HG03064 (cell line): ENCODE data around the gene PRKCB.

Experiments used
- ATAC-seq: cut with Tn5 transposase; IDR thresholded peaks from one replicate; pipeline ENCODE4 v1.9.1; 2021; ENCODE audit warnings: low read depth; ENCODE audit not compliant: unreplicated experiment

PRKCB gene

DNA sequence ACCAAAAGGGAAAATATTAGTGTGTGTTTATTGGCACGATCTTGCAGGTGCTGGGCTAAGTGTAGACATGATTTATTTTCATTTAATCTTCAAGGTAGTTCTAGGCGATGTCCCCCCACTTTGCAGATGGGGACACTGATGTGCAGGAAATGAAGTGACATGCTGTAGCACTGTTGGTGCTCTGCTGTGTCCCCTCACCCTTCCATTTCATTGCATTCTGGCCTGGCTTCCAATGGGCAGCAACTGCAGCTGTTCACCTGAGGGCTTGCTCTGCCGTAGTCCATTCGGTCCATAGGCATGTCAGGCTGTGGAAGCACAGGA, 123.9 kb downstream of the PRKCB start:
- ATAC-seq = no peak

DNA sequence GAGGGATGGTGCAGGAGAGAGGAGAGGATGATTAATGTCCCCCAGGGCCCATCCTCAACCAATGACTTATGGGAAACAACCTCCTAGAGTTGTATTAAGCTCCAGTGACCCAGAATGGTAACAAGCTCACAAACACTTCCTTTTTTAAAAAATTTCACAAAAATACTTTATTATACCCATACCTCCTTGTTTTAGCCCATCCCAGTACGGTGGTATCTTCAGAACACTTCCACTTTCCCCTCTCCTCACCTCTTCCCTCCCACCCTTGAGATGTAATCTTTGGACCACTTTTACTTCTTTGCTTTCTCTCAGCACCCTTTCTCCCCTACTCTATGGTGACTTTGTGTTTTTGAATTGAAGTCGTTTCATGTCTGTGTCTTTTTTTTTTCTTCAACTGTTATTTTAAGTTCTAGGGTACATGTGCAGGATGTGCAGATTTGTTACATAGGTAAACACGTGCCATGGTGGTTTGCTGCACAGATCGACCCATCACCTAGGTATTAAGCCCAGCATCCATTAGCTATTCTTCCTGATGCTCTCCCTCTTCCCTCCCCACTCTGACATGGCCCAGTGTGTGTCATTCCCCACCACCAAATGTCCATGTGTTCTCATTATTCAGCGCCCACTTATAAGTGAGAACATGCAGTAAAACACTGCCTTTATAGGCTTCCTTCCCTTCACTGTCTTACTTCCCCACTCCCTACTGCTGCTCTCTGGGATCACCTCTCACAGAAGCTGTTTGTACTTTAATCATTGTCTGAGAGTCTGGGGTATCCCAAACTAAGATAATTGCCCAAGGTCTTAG, 124.5 kb downstream of the PRKCB start:
- no peak for ATAC-seq

DNA sequence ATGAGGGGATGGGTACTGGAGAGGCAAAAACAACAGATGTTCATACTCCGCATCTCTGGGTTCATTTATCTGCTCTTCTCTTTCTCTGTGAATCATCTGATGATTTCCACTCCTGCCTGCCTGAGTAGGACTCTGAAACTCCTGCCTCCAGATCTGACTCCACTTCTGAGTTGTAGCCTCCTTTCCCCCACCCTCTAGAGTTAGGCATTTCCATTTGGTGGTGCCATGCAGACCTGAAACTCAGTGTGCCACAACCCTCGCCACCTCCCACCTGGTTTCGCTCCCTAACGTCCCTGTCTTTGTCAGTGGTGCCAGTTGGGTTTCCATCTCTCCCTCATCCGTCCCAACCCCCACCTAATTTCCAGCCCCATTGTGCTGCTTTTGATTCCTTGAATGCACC, 126.2 kb downstream of the PRKCB start:
- no peak for ATAC-seq

DNA sequence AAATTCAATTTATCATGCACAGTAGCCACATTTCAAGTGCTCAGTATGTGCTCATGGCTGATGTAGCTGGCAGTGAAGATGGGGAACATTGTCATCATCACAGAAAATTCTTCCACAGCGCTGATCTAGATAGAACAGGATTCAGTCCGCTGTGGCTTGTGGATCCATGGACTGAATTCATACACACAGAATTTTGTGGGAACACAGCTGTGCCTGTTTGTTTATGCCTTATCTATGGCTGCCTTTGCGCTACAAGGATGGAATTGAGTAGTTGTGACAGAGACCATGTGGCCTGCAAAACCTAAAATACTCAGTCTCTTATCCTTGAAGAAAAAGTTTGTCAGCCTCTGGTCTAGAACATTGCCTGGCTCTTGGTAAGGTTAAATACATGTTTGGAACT, 128.4 kb downstream of the PRKCB start:
- no peak for ATAC-seq

DNA sequence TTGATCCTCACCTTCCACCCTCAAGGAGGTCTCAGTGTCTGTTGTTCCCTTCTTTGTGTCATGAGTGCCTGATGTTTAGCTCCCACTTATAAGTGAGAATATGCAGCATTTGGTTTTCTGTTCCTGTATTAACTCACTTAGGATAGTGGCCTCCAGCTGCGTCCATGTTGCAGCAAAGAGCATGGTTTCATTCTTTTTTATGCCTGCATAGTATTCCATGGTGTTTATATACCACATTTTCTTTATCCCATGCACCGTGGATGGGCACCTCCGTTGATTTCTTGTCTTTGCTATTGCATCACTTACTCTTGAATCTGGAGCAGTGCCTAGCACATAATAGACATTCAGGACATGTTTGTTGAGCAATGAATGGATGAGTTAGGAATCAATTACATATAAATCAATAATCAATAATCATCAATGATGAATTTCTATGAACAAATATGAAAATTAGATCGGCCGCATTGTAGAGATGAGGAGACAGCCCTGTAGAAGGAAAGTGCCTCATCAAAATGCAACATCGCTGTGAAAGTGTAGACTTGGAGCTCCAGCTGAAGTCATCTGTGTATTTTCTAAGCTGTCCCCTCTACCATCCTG, 129.5 kb downstream of the PRKCB start:
- no peak for ATAC-seq

DNA sequence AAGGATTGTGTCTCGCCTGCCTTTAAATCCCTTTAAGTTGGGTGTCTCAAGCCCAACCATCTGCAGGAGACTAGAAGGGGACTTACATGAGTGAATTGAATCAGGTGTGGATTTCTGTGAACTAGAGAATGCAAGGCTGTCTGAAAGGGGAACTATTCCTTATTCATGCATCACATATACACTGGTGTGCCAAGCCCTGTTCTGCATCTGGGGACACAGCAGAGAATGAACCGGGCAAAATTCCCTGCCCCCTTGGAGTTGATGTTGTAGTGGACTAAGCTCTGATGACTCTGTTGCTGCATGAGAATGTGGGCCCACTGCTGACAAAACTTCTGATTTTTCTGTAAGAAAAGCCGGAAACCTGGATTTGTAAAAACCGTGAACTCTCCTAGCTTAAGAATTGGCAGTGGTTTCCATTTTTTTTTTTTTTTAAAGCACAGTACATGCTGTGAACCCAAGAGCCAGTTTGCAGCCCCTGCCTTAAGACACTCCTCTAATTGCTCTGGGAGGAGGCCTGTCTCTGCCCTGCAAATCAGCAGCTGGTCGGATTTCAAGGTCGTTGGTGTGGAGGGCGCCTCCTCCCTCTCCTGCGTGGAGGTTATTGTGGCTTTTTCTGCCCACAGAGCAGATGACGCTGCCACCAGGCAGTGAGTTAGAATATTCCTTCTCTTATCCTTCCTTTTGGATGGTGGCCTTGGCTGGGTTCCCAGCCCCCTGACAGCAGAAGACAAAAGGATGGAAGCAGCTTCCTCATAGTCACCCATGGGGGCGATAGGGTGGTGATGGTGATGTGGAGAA, 131.0 kb downstream of the PRKCB start:
- ATAC-seq = no peak

DNA sequence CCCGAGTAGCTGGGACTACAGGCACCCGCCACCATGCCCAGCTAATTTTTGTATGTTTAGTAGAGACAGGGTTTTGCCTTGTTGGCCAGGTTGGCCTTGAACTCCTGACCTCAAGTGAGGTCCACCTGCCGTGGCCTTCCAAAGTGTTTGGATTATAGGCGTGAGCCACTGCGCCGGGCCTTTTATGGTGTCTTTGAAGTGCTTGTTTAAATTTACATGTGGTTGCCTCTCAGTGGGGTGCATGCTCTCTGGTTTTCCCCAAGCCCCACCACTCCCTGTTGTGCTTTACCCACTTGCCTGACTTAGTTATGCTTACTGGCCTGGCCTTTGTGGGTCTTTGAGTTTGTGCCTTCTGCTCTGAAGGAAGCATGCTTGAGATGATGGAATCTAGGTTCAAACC, 132.0 kb downstream of the PRKCB start:
- ATAC-seq = no peak

DNA sequence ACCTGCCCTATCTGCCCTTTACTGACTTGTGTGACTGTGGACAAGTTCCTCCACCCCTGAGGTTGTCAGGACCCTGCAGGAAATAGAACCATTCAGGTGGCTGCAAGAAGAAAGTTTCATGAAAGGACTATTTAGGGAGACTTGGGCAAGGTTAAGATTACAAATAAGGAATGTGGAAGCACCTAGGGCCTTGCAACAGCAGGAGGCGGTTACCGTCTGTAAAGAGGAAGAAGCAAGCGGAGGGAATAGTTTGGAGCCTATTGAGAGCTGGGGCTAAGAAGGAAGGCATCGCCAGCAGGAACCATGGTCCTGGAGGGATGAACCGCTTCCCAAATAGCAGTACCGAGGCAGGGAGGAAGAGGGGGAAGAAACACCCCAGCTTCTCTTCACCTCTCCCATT, 132.4 kb downstream of the PRKCB start:
- no peak for ATAC-seq

DNA sequence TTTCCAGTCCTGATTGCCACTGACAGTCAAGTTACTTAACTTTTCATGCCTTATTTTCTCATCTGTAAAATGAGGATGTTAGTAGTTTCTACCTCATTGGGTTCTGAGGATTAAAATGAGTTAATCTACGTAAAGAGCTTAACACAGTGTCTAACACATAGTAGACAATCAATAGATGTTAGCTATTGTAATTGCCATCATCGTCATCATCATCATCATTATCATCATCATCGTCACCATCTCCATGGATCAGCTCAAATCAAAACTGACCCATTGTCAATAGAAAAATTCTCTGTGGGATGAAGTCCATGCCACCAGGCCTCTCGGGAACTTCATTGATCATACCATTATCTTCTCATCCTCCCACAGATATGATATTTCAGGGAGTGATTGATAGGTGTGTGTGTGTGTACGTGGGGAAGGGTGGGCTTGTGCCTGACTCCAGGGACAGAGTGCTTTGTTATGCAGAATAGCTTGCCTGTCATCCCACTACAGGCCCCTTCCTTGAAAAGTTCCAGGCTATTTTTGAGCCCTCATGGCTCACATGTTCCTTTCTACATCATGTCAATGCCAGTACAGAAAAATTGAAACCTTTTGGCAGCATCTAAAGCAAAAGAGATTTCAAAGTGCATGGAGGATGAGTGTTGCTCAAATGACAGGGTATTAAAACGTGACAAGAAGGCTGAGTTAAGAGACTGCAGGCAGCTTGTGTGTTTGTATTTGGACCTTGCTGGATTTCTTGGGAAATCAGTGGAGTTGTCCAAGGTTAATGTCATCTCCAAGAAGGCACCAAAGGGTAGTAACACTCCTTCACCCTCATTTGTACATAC, 133.9 kb downstream of the PRKCB start:
- ATAC-seq = no peak

DNA sequence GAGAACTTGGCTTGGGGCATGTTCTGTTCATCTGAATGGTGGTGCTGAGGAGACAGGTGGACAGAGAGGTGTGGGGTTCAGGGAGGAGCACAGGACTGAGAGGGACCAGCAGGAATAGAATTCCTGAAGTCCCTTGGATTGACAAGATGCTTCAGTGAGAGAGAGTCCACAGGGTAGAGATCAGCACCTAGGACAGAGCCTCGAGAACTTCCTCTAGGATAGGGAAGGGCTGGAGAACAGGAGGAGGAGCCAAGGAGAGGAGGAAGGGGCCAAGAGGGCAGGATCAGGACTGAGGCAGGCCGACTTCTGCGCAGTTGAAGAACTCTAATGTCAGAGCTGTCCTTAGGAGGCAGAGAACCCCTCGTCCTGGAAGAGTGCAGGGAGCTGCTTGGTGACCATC, 138.4 kb downstream of the PRKCB start:
- no peak for ATAC-seq

DNA sequence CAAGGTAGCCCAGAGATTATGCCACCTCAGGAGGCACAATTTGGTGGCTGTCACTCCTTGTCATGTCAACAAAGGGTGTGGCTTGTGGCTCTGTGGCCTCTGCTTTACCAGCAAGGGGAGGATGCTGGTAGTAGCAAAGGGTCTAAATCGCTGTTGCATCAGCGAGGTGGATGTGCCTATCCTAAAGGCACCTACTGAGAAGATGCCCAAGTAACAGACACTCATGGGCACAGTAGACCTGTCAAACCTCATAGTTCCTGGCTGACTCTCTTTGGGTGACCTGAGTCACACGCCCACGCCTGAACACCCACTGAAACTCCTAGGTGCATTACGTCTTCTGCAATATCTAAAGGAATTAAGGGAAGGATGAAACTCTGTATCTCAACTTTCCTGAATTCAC, 139.5 kb downstream of the PRKCB start:
- no peak for ATAC-seq

DNA sequence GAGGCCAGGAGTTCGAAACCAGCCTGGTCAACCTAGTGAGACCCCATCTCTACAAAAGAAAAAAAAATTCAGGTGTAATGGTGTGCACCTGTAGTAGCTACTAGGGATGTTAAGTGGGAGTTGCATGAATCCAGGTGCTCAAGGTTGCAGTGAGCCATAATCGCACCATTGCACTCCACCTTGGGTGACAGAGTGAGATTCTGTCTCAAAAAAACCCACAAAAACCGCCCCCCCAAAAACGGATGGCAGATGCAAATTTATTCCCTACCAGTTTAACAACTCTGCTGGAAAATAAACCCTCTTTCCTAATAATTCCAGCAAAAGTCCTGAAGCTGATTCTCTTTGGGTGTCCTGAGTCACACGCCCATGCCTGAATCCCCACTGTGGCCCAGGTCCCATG, 140.3 kb downstream of the PRKCB start:
- ATAC-seq = no peak

DNA sequence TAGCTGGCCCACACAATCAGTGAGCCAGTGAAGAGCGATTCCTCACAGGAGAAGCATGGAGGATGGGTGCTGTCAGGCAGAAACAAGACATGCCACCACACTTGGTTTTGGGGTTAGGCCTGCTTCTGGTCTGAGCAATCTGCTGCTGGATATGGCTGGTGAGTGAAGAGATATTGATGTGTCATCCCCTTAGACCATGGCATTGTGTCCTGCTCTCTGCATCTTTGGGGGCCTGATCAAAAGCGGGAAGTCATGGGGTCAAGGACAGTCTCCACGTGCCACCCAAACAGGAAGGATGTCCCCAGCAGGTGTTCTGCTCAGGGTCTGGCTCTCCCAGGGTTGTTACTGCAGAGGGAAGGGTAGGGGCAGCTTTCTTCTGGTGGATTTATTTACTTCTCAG, 140.7 kb downstream of the PRKCB start:
- no peak for ATAC-seq

DNA sequence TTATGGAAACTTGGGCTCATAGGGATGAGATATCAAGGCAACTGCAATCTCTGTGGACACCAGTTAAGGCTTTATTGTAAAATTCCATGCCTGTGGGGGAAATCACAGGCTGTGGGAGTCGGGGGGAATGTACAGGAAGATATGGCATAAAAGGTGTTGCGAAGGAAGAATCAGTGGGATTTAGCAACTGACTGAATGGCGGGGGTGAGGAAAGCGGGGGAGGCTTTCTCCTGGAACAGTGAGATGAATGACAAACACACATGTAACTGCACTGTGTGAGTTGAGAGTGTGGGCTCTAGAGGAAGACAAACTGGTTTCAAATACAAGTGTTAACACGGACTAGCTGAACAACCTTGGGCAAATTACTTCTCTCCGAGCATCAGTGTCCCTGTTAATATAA, 143.7 kb downstream of the PRKCB start:
- ATAC-seq = no peak

DNA sequence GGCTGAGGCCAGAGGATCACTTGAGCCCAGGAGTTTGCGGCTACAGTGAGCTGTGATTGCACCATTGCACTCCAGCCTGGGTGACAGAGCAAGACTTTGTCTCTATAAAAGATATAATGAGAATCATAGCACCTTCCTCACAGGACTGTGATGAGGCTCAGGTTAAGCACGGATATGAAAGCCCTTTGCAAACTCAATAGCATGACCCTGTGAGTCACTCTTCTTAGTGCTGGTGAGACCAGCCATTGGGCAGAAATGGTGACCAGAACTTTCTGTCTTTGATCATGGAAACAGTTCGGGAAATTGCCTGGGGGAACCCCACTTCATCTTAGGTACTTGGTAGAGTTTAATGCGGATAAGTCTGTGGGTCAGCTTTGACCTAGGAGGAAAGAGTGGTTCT, 144.2 kb downstream of the PRKCB start:
- no peak for ATAC-seq

DNA sequence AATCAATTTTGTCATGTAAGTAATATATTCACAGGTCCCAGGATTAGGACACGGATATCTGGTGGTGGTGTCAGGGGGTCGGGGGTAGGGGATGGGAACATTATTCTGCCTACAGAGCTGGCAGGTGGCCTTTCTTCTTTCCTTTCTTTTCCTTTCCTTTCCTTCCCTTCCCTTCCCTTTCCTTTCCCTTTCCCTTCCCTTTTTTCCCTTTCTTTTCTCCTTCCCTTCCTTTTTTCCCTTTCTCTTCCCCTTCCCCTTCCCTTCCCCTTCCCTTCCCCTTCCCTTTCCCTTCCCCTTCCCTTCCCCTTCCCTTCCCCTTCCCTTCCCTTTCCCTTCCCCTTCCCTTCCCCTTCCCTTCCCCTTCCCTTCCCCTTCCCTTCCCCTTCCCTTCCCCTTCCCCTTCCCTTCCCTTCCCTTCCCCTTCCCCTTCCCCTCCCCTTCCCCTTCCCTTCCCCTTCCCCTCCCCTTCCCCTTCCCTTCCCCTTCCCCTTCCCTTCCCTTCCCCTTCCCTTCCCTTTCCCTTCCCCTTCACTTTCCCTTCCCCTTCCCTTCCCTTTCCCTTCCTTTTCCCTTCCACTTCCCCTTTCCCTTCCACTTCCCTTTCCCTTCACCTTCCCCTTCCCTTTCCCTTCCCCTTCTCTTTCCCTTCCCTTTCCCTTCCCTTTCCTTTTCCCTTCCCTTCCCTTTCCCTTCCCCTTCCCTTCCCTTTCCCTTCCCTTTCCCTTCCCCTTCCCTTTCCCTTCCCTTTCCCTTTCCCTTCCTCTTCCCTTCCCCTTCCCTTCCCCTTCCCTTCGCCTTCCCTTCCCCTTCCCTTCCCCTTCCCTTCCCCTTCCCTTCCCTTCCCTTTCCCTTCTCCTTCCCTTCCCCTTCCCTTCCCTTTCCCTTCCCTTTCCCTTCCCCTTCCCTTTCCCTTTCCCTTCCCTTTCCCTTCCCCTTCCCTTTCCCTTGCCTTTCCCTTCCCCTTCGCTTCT, 145.9 kb downstream of the PRKCB start:
- ATAC-seq = no peak

DNA sequence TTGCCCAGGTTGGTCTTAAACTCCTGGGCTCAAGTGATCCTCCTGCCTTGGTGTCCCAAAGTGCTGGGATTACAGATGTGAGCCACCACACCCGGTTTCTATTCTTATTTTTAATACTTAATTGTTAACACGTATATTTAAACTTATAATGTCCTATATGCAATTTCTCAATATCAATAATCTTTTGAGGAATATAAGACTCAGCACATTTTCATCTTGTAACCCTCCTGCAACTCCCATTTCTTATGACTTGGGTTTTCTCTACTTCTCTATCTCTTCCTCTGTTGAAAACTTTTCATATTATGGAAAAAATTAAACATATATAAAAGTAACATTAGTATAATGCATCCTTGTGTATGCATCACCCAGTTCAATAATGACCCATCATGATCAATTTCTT, 150.7 kb downstream of the PRKCB start:
- no peak for ATAC-seq

DNA sequence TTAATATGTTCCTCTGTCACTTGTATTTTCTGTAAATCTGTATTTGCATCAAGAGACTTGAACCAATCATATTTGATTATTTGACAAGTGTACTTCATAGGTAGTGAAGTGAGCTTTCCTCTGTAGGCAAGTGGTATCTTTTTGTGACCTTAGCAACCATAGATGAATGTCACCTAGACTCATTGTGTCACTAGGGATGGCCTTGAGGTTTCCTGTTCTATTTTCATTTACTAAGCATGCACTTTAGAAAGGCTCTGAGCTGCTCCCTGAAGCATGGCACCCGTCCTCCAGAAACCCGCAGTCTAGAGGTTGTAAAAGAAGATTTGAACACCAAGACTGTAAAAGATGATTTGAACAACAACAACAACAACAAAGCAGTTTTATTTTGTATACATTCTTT, 151.7 kb downstream of the PRKCB start:
- peak; percentile 96 for ATAC-seq

DNA sequence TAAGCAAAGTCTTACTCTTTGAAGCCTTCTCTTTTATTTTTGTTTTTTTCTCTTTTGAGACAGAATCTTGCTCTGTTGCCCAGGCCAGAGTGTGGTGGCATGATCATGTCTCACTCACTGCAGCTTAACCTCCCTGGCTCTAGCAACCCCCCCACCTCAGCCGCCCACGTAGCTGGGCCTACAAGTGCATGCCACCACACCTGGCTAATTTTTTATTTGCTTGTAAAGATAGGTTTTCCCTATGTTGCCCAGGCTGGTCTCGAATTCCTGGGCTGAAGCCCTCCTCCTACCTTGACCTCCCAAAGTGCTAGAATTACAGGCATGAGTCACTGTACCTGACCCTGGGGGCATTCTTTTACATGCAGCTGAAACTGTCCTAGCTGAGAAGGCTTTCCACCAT, 154.7 kb downstream of the PRKCB start:
- no peak for ATAC-seq

DNA sequence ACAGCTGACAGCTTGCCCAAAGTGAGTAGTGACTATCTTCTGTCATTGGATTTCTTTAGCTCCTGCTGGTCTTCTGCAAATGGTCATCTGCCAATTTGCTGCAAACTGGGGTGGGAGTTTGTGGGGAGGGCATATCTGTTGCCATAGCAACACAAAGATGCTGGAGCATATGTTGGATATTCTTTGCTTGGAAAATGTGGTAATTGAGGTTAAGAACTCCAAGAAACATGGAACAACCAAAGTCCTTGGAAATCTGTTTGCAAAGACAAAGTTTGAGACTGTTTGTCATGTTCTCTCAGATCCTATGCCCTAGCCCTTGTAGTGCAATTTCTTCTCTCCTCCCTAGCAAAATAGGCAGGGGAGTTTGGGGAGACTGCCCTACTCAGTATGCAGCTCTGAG, 155.3 kb downstream of the PRKCB start:
- no peak for ATAC-seq
